OCI-LY3 (cell line): ENCODE results near the gene FMN1.

Experiments
- CTCF ChIP-seq: fragments of 200-600, 300-600 bp; sonication (generic); IDR thresholded peaks from 2 replicates; pipeline ENCODE4 v1.5.1; 2014; ENCODE audit warnings: antibody characterized with exemption, low read length, low read depth
- EZH2phosphoT487 ChIP-seq: fragments of 200-600 bp; shearing (Covaris generic); IDR thresholded peaks from 2 replicates; pipeline ENCODE4 v1.6.1; 2018; ENCODE audit warnings: antibody characterized with exemption, mixed run types, low read depth

- peak; percentile 18; the same call in 1 of the 2 replicates for TF ChIP-seq CTCF
- no peak for TF ChIP-seq EZH2phosphoT487
Observed at GRCh38 chr15:33007303-33007855, 187.1 kb downstream of the FMN1 start.
